Uterus (tissue), 4 donors: Measurements from ENCODE around the gene ZNF324. TPM values are rescaled to one million over a fixed set of nuclear protein-coding genes. Genes with fewer than 3 reads are reported as not detected.

Source experiments
- DNase-seq, 2 donors: peaks; one replicate each; pipeline ENCODE4 v3.0.0-alpha.2; 2019 to 2020
- H3K27ac ChIP-seq, 2 donors: fragments of 200-600 bp; sonication (generic); 1 replicate in 1 of 2; 2 replicates in 1 of 2; pipeline ENCODE4 v1.5.1; 2016 to 2018
- H3K27me3 ChIP-seq, 2 donors: fragments of 200-600 bp; sonication (generic); one replicate each; pipeline ENCODE4 v1.5.1; 2018 to 2019; ENCODE audit warnings: control low read depth in 1 of 2
- H3K36me3 ChIP-seq, 2 donors: fragments of 200-600 bp; sonication (generic); one replicate each; pipeline ENCODE4 v1.5.1; 2019; ENCODE audit warnings: control low read depth in 1 of 2
- H3K4me1 ChIP-seq, 2 donors: fragments of 200-600 bp; sonication (generic); one replicate each; pipeline ENCODE4 v1.5.1; 2018 to 2019; ENCODE audit warnings: control low read depth in 1 of 2
- H3K4me3 ChIP-seq, 2 donors: fragments of 200-600 bp; sonication (generic); 1 replicate in 1 of 2; 2 replicates in 1 of 2; pipeline ENCODE4 v1.5.1; 2018 to 2019; ENCODE audit warnings: mild to moderate bottlenecking in 1 of 2
- H3K9me3 ChIP-seq, 2 donors: fragments of 200-600 bp; sonication (generic); one replicate each; pipeline ENCODE4 v1.5.1; 2019; ENCODE audit warnings: control low read depth in 1 of 2
- POLR2A ChIP-seq, 2 donors: fragments of 450-650 bp; IDR thresholded peaks; one replicate each; pipeline ENCODE4 v1.6.1; 2016; ENCODE audit warnings: antibody characterized with exemption in 2 of 2, mild to moderate bottlenecking in 1 of 2, moderate library complexity in 1 of 2
- intact Hi-C: fragments of 100-400 bp; cut with DNase I; formaldehyde crosslinking; loops from one replicate; pipeline ENCODE4 v1.15.1; 2023; ENCODE audit warnings: low total_unique reads
- total RNA-seq, 4 donors: library from RNA; depleted of rRNA in 3 of 4; stranded (reverse); fragments of >200 nt in 3 of 4; gene quantifications; one replicate each; pipeline versions ENCODE4 v1.1.0 to v1.2.4, GENCODE V29; 2014 to 2023
- TF ChIP-seq, protein P1 (sequence below), 4 experiments: fragments of 200-600 bp in 2 of 4; fragments of 450-650 bp in 2 of 4; sonication (generic) in 2 of 4; IDR thresholded peaks; one replicate each; pipeline ENCODE4 v1.5.1; 2016 to 2019; ENCODE audit warnings: antibody characterized with exemption in 4 of 4, mild to moderate bottlenecking in 2 of 4, moderate library complexity in 1 of 4
- donor health status: DM: yes; HTN: yes; CAD: no.

The ZNF324 gene
- total RNA-seq, 4 donors from 2014 or later = 2.9 to 75.1 (median 27.1) TPM

DNA sequence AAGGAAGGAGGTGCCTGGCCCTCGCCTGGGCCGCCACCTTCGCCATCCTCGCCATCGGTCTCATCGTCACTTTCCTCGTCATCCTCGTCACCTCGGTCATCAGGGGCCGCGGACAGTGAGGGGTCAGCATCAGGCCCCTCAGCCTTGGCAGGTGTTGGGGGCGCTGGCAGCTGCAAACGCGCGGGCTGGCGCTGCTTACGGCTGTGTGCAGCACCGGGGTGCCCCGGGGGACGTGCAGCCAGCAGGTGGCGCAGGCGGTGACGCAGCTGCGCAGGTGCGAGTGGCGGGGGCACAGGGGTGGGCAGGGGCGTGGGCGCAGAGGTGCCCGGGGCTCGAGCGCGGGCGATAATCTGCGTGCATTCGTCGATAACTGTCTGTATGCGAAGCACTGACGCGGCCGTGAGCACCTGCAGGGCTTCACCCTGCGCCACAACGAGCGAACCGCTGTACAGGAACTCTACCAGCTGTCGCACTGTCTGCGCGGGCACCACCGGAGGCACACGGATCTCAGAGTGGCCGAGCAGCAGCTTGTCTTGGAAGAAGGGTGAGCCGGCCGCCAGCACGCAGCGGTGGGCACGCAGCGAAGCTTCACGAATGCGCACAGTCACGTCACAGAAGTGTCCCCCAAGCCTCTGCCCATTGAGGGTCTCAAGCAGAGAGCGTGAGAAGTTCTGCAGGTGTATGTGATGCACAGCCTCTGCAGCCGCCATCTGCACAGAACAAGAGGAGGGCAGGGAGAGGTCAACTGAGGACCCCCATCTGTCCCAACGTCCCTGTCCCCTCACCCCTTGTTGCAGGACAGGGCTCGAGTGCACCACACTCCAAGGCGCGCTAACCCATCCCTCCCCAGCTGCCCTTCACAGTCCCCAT, 50.3 kb downstream of the ZNF324 start:
- H3K27ac ChIP-seq = no peak overlapping the region
- no peak for TF ChIP-seq POLR2A (IDR thresholded peaks at IDR 0.05)
- TF ChIP-seq, protein P1, sequence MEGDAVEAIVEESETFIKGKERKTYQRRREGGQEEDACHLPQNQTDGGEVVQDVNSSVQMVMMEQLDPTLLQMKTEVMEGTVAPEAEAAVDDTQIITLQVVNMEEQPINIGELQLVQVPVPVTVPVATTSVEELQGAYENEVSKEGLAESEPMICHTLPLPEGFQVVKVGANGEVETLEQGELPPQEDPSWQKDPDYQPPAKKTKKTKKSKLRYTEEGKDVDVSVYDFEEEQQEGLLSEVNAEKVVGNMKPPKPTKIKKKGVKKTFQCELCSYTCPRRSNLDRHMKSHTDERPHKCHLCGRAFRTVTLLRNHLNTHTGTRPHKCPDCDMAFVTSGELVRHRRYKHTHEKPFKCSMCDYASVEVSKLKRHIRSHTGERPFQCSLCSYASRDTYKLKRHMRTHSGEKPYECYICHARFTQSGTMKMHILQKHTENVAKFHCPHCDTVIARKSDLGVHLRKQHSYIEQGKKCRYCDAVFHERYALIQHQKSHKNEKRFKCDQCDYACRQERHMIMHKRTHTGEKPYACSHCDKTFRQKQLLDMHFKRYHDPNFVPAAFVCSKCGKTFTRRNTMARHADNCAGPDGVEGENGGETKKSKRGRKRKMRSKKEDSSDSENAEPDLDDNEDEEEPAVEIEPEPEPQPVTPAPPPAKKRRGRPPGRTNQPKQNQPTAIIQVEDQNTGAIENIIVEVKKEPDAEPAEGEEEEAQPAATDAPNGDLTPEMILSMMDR (IDR thresholded peaks at IDR 0.05) = no peak
- H3K9me3 ChIP-seq = no peaks in the 10 kb centered on the region
- no peak for DNase-seq
- intact Hi-C loops = no loop called here
- peaks cover 0 to 12% of the 10 kb centered on the region in 2 donors for H3K4me1 ChIP-seq
- H3K27me3 ChIP-seq = no peaks in the 10 kb centered on the region
- no peak overlapping the region for H3K4me3 ChIP-seq
- no peaks in the 10 kb centered on the region for H3K36me3 ChIP-seq

DNA sequence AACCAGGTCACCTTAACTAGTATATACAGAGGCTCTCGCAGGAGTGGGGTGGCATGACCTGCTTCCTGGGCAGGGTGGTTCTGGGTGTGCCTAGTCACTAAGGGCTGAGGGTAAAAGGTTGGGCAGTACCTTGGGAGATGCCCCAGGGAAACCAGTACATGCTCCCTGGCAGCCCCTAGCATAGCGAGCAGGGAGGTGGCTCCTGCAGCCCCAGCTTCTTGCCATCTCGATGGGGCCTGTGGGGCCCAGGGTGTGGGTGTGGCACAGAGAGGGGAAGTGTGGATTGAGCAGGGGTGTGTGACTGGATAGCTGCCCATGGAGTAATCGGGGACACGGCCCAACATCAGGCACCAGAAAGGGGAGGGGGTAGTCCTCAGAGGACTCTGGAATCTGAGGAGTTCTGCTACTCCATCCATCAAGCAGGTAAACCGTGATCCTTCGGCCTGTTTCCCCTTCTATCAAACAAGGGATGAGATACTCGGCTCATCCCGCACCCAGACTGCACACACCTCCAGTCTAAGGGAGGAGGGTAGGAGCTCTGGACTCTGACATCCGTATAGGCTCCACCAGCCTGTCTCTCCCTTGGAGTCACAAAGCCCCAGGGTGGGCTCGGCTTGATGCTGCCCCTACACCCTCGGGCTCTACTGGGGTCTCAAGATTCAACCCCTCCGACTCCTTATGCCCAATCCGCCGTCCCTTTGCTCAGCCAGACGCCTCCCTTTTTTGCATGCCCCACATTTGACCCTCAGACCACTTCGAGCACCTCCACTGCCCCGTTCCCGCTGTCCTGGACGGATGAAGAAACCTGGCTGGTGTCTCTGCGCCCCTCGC, 51.6 kb downstream of the ZNF324 start:
- H3K4me3 ChIP-seq = peak overlapping the region; percentile 88 to 89
- H3K27me3 ChIP-seq = no peaks in the 10 kb centered on the region
- no peak for DNase-seq
- no peaks in the 10 kb centered on the region for H3K9me3 ChIP-seq
- H3K27ac ChIP-seq = peak overlapping the region; percentile 89 to 96
- H3K36me3 ChIP-seq = no peaks in the 10 kb centered on the region
- TF ChIP-seq, protein P1 (IDR thresholded peaks at IDR 0.05) = no peak
- TF ChIP-seq POLR2A (IDR thresholded peaks at IDR 0.05) = no peak
- peaks cover 0 to 12% of the 10 kb centered on the region in 2 donors for H3K4me1 ChIP-seq
- intact Hi-C loops = no loop called here

DNA sequence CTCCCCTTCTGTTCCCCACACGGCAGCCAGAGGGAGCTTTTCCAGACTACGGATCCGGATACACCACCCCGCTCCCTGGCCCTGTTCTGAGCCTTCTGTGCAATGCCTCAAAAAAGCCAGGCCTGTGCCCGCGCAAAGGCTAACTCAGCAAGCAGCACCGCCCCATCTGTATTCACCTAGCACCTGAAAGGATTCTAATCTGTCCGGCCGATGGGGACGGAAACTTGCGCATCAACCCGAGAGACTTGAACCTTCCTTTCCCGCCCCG, 52.1 kb downstream of the ZNF324 start:
- Histone ChIP-seq H3K27ac (peak overlapping the region; percentile 89 to 96), H3K4me1 (peaks cover 0 to 12% of the 10 kb centered on the region in 2 donors)
- intact Hi-C loops = no loop called here

DNA sequence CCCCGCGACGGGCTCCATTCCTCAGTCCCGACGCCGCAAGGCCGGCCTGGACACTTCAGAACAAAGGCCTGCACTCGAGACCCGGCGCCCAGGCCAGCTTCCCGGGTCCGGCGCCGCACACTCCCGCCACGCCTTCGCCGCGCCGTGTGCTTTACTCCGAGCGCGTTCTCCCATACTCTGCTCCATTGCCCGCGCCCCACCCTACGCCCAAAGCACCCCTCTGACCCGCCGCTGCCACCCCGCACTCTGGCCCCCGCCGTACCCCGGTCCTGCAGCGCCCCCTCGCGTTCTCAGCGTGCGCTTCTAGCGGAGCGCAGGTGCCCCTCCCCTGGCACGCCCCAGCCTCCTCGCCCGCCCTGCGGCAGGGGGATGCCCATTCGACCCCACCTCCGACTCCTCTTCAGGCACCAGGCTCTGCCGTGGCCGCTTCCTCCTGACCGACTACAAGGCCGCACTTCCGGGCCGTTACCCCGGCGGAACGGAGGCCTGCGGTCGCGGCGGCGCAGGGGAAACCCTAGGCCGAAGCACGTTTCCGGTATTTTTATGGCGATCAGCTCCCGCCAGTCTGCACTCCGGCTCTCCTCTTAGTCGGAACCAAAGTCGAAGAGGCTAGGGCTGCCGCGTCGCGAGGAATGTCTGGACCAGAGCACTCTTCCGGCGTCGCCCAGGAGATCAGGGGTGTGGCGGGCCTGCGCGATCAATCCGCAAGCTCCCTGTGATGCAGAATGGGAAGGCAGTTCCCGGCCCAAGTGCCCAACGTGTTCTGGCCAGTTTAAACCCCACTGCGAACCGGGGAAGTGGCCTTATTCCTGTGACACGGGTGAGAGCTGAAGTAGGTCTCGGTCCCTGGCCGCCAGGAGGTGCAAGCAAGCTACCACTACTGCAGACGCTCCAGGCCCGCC, 52.7 kb downstream of the ZNF324 start, which contains the start of gene ZBTB45:
TSS of gene ZBTB45 (minus strand) at position 456 of the 902 bp plus-strand sequence. CDS start 2,137 bp downstream, outside the sequence.
- intact Hi-C loops = no loop called here
- Histone ChIP-seq H3K27me3 (no peaks in the 10 kb centered on the region), H3K36me3 (no peaks in the 10 kb centered on the region), H3K4me3 (peak within 1 kb of the TSS; percentile 88 to 89), H3K4me1 (peaks cover 0 to 12% of the 10 kb centered on the region in 2 donors), H3K27ac (peak within 1 kb of the TSS; percentile 89 to 96), H3K9me3 (no peaks in the 10 kb centered on the region)
- TF ChIP-seq POLR2A (IDR thresholded peaks at IDR 0.05) = peak; percentile 25 to 67
- TF ChIP-seq, protein P1 (IDR thresholded peaks at IDR 0.05) = peak; percentile 57 to 90 (median 75)
- peak; percentile 93 to 94 for DNase-seq

More for the DNA sequence above, 52.1 kb downstream of the ZNF324 start:
- Histone ChIP-seq H3K27me3 (no peaks in the 10 kb centered on the region), H3K36me3 (no peaks in the 10 kb centered on the region), H3K4me3 (peak overlapping the region; percentile 88 to 89), H3K9me3 (no peaks in the 10 kb centered on the region)
- TF ChIP-seq POLR2A (IDR thresholded peaks at IDR 0.05) = no peak
- TF ChIP-seq, protein P1 (IDR thresholded peaks at IDR 0.05) = peak; percentile 29 to 70 (median 66)
- peak; percentile 49 to 66 for DNase-seq
